ENCODE data around the gene METTL26. TPM values are rescaled to one million over a fixed set of nuclear protein-coding genes. Genes with fewer than 3 reads are reported as not detected.

METTL26 gene
- total RNA-seq, 1 donor from 2014 or later = 46.0 TPM

- H3K27ac Mint-ChIP-seq = no peak overlapping the region
- H3K4me1 Mint-ChIP-seq = peaks cover 4% of the 10 kb centered on the region
- Histone ChIP-seq H3K27ac (no peak overlapping the region), H3K9ac (no peak overlapping the region), H3K4me1 (peaks cover 3% of the 10 kb centered on the region), H2AFZ (replicated peaks) (no peak overlapping the region), H3K27me3 (no peaks in the 10 kb centered on the region), H4K20me1 (ENCODE audit: low read depth) (peaks cover 5% of the 10 kb centered on the region), H3K36me3 (no peaks in the 10 kb centered on the region), H3K4me3 (no peak overlapping the region), H3K4me2 (no peak overlapping the region), H3K79me2 (ENCODE audit: low read depth) (no peaks in the 10 kb centered on the region), H3F3A (ENCODE audit: low read depth) (peaks cover 3% of the 10 kb centered on the region), H3K9me3 (ENCODE audit: low read depth) (no peaks in the 10 kb centered on the region)
- TF ChIP-seq, protein P1, sequence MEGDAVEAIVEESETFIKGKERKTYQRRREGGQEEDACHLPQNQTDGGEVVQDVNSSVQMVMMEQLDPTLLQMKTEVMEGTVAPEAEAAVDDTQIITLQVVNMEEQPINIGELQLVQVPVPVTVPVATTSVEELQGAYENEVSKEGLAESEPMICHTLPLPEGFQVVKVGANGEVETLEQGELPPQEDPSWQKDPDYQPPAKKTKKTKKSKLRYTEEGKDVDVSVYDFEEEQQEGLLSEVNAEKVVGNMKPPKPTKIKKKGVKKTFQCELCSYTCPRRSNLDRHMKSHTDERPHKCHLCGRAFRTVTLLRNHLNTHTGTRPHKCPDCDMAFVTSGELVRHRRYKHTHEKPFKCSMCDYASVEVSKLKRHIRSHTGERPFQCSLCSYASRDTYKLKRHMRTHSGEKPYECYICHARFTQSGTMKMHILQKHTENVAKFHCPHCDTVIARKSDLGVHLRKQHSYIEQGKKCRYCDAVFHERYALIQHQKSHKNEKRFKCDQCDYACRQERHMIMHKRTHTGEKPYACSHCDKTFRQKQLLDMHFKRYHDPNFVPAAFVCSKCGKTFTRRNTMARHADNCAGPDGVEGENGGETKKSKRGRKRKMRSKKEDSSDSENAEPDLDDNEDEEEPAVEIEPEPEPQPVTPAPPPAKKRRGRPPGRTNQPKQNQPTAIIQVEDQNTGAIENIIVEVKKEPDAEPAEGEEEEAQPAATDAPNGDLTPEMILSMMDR (IDR thresholded peaks at IDR 0.05) = no peak
- TF ChIP-seq EZH2 (IDR thresholded peaks at IDR 0.05) (no peak), EZH2phosphoT487 (IDR thresholded peaks at IDR 0.05) (no peak)
- DNase-seq (ENCODE audit: low spot score) = no peak
- no peak overlapping the region for H3K4me3 Mint-ChIP-seq
- H3K9me3 Mint-ChIP-seq = no peaks in the 10 kb centered on the region
- H3K36me3 Mint-ChIP-seq = peaks cover 2% of the 10 kb centered on the region
- H3K27me3 Mint-ChIP-seq (ENCODE audit: insufficient read depth, low read depth) = peaks cover 2% of the 10 kb centered on the region
These were observed 22.8 kb upstream of the METTL26 start for GRCh38 chr16:658679-659571.

DNA sequence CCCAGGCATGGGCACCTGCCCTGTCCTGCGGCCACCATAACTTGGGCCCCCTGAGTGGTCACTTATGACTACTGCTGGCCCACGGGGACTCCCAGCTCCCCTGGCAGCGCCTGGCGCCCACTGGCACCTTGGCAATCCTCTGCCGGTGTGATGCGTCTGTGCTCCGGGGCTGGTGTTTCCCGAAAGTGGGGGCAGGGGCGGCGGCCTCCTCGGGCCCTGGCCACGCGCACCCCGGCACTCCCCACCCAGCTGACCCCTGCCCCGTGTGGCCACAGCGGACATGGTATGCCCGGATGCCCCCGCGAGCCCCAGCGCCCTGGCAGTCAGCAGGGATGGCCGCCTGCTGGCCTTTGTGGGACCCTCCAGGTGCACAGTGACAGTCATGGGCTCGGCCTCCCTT lies 21.4 kb upstream of the METTL26 start:
- no peaks in the 10 kb centered on the region for H3K27me3 Mint-ChIP-seq (ENCODE audit: insufficient read depth, low read depth)
- Histone ChIP-seq H3K4me2 (no peak overlapping the region), H3K4me3 (no peak overlapping the region), H3K79me2 (ENCODE audit: low read depth) (no peaks in the 10 kb centered on the region), H3K36me3 (no peaks in the 10 kb centered on the region), H3F3A (ENCODE audit: low read depth) (peaks cover 3% of the 10 kb centered on the region), H4K20me1 (ENCODE audit: low read depth) (peaks cover 5% of the 10 kb centered on the region), H3K4me1 (peaks cover 3% of the 10 kb centered on the region), H3K9me3 (ENCODE audit: low read depth) (no peaks in the 10 kb centered on the region), H3K27me3 (no peaks in the 10 kb centered on the region), H2AFZ (replicated peaks) (no peak overlapping the region), H3K9ac (no peak overlapping the region), H3K27ac (no peak overlapping the region)
- no peak for DNase-seq (ENCODE audit: low spot score)
- H3K9me3 Mint-ChIP-seq = no peaks in the 10 kb centered on the region
- no peak overlapping the region for H3K27ac Mint-ChIP-seq
- TF ChIP-seq EZH2phosphoT487 (IDR thresholded peaks at IDR 0.05) = no peak
- no peak for TF ChIP-seq EZH2 (IDR thresholded peaks at IDR 0.05)
- TF ChIP-seq, protein P1 (IDR thresholded peaks at IDR 0.05) = no peak
- no peak overlapping the region for H3K4me3 Mint-ChIP-seq
- H3K36me3 Mint-ChIP-seq = peaks cover under 1% of the 10 kb centered on the region
- H3K4me1 Mint-ChIP-seq = peaks cover 4% of the 10 kb centered on the region

GRCh38 chr16:654034-654433 lies 17.9 kb upstream of the METTL26 start:
- H3K4me3 Mint-ChIP-seq = no peak overlapping the region

More at GRCh38 chr16:654034-654433, 17.9 kb upstream of the METTL26 start:
- Mint-ChIP-seq H3K9me3 (no peaks in the 10 kb centered on the region), H3K27ac (no peak overlapping the region), H3K27me3 (ENCODE audit: insufficient read depth, low read depth) (no peaks in the 10 kb centered on the region), H3K4me1 (peaks cover 3% of the 10 kb centered on the region), H3K36me3 (no peaks in the 10 kb centered on the region)
- no peak overlapping the region for H2AFZ ChIP-seq (replicated peaks)
- H3F3A ChIP-seq (ENCODE audit: low read depth) = no peaks in the 10 kb centered on the region
- H3K79me2 ChIP-seq (ENCODE audit: low read depth) = no peaks in the 10 kb centered on the region
- DNase-seq (ENCODE audit: low spot score) = no peak
- no peak overlapping the region for H3K9ac ChIP-seq
- H3K4me1 ChIP-seq = no peaks in the 10 kb centered on the region
- TF ChIP-seq, protein P1 (IDR thresholded peaks at IDR 0.05) = no peak
- TF ChIP-seq EZH2 (IDR thresholded peaks at IDR 0.05) (no peak), EZH2phosphoT487 (IDR thresholded peaks at IDR 0.05) (no peak)
- no peak overlapping the region for H3K27ac ChIP-seq
- no peak overlapping the region for H3K4me2 ChIP-seq
- H3K36me3 ChIP-seq = no peaks in the 10 kb centered on the region
- no peak overlapping the region for H3K4me3 ChIP-seq
- no peaks in the 10 kb centered on the region for H3K27me3 ChIP-seq
- peaks cover 3% of the 10 kb centered on the region for H4K20me1 ChIP-seq (ENCODE audit: low read depth)
- no peaks in the 10 kb centered on the region for H3K9me3 ChIP-seq (ENCODE audit: low read depth)
